Measurements from ENCODE around the gene CTIF. TPM values are rescaled to one million over a fixed set of nuclear protein-coding genes. Genes with fewer than 3 reads are reported as not detected.

CTIF gene
- total RNA-seq, 1 donor from 2014 or later: 15.0 TPM

GRCh38 chr18:48875314-48875941, 336.6 kb downstream of the CTIF start:
- DNase-seq (ENCODE audit: low read depth) (no peak), FAIRE-seq (no peak)
- no peaks in the 10 kb centered on the region for H3K27me3 ChIP-seq (ENCODE audit: control insufficient read depth, insufficient read depth, low read length)
- H3K4me3 ChIP-seq (ENCODE audit: low read depth, low read length): no peak overlapping the region
- TF ChIP-seq CTCF (IDR thresholded peaks at IDR 0.05; ENCODE audit: insufficient read depth, low read length, severe bottlenecking): no peak
- H3K36me3 ChIP-seq (ENCODE audit: control insufficient read depth, insufficient read depth, low read length): no peaks in the 10 kb centered on the region

- Histone ChIP-seq H3K36me3 (ENCODE audit: control insufficient read depth, insufficient read depth, low read length) (no peaks in the 10 kb centered on the region), H3K4me3 (ENCODE audit: low read depth, low read length) (no peak overlapping the region), H3K27me3 (ENCODE audit: control insufficient read depth, insufficient read depth, low read length) (no peaks in the 10 kb centered on the region)
- no peak for TF ChIP-seq CTCF (IDR thresholded peaks at IDR 0.05; ENCODE audit: insufficient read depth, low read length, severe bottlenecking)
- DNase-seq (ENCODE audit: low read depth) (no peak), FAIRE-seq (no peak)
Observed at GRCh38 chr18:48875942-48876511, 337.2 kb downstream of the CTIF start.

- DNase-seq (ENCODE audit: low read depth) (no peak), FAIRE-seq (no peak)
- Histone ChIP-seq H3K27me3 (ENCODE audit: control insufficient read depth, insufficient read depth, low read length) (no peaks in the 10 kb centered on the region), H3K4me3 (ENCODE audit: low read depth, low read length) (no peak overlapping the region), H3K36me3 (ENCODE audit: control insufficient read depth, insufficient read depth, low read length) (no peaks in the 10 kb centered on the region)
- no peak for TF ChIP-seq CTCF (IDR thresholded peaks at IDR 0.05; ENCODE audit: insufficient read depth, low read length, severe bottlenecking)
Observed at GRCh38 chr18:48876590-48876989, 337.8 kb downstream of the CTIF start.

- FAIRE-seq (no peak), DNase-seq (ENCODE audit: low read depth) (no peak)
- no peaks in the 10 kb centered on the region for H3K27me3 ChIP-seq (ENCODE audit: control insufficient read depth, insufficient read depth, low read length)
- no peak for TF ChIP-seq CTCF (IDR thresholded peaks at IDR 0.05; ENCODE audit: insufficient read depth, low read length, severe bottlenecking)
- H3K4me3 ChIP-seq (ENCODE audit: low read depth, low read length): no peak overlapping the region
- H3K36me3 ChIP-seq (ENCODE audit: control insufficient read depth, insufficient read depth, low read length): no peaks in the 10 kb centered on the region
Observed at GRCh38 chr18:48877941-48878340, 339.1 kb downstream of the CTIF start.

- FAIRE-seq: no peak
- TF ChIP-seq CTCF (IDR thresholded peaks at IDR 0.05; ENCODE audit: insufficient read depth, low read length, severe bottlenecking): no peak
- no peak for DNase-seq (ENCODE audit: low read depth)
- H3K36me3 ChIP-seq (ENCODE audit: control insufficient read depth, insufficient read depth, low read length): no peaks in the 10 kb centered on the region
- no peak overlapping the region for H3K4me3 ChIP-seq (ENCODE audit: low read depth, low read length)
- no peaks in the 10 kb centered on the region for H3K27me3 ChIP-seq (ENCODE audit: control insufficient read depth, insufficient read depth, low read length)
Observed at GRCh38 chr18:48878471-48878870, 339.6 kb downstream of the CTIF start.

GRCh38 chr18:48879008-48879431, 340.2 kb downstream of the CTIF start:
- FAIRE-seq (no peak), DNase-seq (ENCODE audit: low read depth) (peak; percentile 75)
- Histone ChIP-seq H3K36me3 (ENCODE audit: control insufficient read depth, insufficient read depth, low read length) (no peaks in the 10 kb centered on the region), H3K4me3 (ENCODE audit: low read depth, low read length) (no peak overlapping the region), H3K27me3 (ENCODE audit: control insufficient read depth, insufficient read depth, low read length) (no peaks in the 10 kb centered on the region)
- TF ChIP-seq CTCF (IDR thresholded peaks at IDR 0.05; ENCODE audit: insufficient read depth, low read length, severe bottlenecking): no peak
